GM21423 (cell line): Measurements from ENCODE around the gene CREB1.

ENCODE experiments used
- ATAC-seq: cut with Tn5 transposase; IDR thresholded peaks from one replicate; pipeline ENCODE4 v1.9.1; 2021; ENCODE audit warnings: mild to moderate bottlenecking, moderate library complexity; ENCODE audit not compliant: unreplicated experiment

CREB1 gene

DNA sequence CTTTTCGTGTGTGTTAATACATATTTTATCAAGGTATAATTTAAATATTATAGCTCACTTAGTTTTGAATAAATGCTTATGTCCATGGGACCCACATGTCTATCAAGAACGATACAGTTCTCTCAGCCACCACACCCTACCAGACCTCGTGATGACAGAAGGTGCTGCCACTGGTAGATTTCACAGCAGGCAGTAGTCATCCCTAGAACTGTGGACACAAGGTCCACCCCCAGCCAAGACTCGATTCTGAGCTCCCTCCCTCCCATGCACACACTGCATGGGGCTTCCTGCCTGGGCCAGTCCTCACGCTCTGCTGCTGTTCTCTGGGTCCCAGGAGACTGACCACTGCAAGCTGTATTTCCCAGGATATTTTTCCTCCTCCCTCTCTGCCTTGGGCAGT lies 26.5 kb upstream of the CREB1 start:
- peak; percentile 60 for ATAC-seq

DNA sequence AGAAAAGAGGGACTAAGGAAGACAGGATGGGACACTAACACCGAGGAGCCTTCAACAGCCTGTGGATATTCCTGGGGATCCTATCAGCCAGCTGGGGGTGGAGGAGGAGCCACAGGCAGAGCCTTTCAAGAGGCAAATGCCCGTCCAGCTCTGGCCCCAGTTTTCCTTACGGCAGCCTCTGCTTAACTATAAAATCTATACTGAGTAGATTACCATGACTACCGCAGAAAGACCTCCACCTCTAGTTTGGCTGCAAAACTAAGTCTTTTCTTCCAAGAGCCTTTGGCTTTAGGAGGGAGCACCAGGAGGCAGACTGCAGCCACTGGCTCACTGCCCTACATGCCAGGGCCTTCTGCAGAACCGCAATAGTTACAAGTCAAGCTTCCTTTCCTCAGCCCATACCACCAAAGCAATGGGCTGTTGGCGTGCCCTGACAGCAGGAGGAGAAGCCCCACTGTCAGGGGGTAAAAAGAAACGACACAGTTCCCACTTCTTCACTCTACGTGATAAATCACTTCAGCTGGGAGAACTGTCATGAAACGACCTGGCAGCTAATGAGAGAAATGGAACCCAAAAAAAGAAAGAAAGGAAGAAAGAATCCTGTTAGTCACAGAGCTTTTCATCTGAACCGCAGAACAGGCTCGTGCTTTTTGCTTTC lies 25.1 kb upstream of the CREB1 start:
- ATAC-seq: no peak

DNA sequence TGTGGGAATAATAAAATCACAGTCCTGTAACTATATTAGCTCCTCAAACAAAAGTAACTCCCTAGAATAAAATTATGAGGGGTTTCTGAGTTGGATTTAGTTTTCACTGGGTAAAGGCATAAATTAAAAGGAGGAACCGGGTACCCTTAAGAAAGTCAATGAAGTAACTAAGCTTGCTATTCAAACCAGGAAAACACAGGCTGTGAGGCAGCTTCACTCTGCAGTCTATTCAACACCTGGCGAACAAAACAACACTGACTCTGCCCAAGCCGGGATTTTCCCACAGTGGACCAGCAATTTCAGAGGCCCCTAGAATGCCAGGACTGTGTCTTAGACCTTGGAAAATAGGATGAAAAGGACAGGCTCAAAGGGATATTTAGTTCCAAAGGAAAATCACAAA lies 24.6 kb upstream of the CREB1 start:
- peak; percentile 31 for ATAC-seq

DNA sequence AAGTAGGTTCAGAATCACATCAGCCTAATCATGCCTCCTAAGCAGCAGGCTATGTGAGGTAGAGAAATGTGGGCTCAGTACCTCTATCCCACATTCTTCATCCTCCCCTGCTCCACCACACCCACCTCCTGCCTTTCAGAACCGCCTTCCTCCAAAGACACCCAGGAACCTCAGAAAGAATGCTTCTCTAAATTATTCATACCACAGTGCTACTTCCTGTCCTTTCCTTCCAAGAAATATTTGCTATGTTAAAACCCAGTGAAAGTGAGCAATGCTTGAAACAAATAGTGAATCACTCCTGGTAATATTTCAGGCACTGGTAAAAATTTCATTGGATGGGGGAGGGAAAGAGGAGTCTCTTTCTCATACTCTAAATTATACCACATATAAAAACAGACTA lies 24.0 kb upstream of the CREB1 start:
- no peak for ATAC-seq

DNA sequence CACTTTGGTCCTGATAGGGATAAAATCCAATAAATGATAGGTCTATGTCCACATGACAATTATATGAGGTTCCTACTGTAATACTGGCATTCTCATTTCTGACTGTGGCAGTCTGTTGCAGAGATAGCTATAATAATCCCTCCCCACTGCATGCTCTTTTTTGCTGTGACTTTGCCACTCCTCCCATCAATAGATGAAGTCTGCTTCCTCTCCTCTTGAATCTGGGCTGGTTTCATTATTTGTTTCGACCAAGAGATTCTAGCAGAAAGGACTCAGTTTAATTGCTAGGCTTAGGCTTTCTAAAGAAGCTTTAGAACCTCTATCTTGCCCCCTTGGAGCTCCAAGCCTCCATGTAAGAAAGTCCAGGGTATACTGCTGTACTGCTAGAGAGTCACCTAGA lies 23.3 kb upstream of the CREB1 start:
- ATAC-seq: no peak

DNA sequence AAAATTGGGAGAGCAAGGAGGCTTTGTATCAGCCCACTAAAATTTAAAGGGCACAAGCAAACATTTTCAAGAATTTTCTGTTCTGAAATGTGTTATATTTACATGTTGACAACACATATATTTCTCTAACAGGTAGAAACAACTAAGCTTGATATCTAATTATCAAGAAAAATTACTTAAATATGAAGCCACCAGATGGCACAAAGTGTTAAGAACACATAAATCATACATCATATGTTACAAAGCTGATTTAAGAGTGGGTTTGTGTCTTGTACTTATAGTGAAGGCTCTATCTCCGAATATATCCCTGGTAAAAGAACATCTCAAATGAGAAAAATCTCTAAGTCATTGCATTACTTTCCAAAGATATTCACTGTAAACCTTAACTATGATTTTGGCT lies 19.6 kb upstream of the CREB1 start:
- ATAC-seq: no peak

DNA sequence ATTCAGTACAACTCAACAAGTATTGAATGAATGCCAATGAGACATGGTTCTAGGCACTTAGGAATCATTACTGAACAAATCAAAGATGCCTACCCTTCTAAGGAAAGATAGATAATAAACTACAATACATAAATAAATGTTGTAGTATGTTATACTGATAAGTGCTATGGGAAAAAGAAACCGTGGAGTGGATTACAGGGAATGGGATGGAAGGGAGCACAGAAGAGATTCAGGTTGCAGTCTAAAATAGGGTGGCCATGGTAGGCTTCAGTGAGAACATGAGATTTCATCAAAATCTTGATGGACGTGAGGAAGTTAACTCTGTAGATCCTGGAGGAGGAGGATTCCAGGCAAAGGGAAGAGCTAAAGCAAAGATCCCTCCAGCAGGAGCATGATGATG lies 17.9 kb upstream of the CREB1 start:
- ATAC-seq: no peak

DNA sequence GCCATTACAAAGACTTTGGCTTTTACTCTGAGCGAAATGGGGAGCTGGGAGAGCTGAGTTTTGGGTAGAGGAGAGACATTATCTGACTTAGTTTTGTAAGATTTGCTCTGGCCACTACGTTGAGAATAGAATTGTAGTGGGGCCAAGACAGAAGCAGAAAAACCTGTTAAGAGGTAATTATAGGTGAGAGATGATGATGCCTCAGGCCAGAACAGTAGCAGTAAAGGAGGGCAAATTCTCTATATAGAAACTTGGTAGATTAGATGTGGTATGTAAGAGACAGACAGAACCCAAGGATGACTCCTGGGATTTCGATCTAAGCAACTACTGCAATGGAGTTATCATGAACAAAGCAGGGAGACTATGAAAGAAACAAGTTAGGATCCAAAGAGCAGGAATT lies 17.4 kb upstream of the CREB1 start:
- ATAC-seq: no peak

DNA sequence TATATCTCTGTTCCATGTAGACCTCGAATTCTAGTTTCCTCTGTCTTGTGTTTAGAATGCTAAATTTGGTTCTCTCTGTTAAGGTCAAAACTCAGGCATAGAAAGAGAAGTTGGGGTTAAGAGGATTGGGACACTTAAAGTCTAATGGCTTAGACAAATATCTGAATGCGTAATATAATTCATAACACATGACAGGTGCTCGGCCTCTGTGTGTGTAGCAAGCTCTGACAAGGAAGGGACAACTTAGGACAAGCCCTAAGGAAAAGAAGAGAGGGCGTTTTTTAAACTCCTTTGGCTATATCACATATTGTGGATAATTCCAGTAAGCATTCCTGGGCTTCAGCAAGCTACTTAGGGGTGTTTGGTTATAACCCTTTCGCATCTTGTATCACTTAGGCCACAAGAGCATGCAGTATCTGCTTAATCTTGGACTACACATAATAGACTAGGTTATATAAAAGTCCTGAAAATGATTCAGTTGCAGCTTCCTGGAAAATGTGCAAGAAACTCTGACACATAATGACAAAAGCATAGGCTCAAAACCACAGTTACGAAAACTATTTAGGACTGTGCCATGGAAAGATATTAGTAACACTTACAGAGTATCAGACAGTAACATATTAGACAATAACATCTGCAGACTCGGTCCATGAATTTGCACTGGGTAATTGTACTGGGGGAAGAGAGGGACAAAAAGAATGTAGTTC lies 16.1 kb upstream of the CREB1 start:
- no peak for ATAC-seq

DNA sequence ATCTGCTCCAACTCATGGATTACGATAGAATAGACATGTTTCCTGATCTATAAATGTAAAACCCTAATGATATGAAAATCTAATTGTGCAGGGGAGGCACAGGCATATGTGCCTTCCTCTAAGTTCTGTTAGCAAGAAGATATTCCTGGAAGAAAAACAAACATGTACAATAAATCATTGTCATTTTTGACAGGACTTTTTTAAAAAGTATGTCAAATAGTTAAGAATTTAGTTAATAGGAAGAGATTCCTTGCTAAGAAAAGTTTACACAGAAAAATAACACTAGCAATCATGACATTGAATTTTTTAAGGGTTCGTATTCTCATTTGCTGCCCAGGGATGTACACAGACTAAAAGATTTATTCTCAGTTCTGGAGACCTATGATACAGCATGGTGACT lies 15.3 kb upstream of the CREB1 start:
- no peak for ATAC-seq

DNA sequence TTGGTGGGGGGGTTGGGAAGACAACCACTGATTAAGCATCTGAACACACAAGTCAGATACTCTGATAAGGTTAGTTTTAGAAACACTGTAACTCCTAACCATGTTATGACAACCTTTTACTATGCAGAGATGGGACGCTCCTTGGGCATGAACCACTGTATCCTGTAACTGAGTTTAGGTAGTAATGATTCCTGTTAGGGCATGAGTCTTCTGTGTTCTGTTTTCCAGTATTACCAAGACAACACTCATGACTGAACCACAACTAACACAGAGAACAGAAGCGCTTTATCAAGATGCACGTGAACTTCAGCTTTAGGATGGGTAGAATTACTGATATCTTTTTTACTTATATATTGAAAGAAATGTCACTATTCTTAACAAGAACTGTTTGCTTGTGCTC lies 14.1 kb upstream of the CREB1 start:
- no peak for ATAC-seq

DNA sequence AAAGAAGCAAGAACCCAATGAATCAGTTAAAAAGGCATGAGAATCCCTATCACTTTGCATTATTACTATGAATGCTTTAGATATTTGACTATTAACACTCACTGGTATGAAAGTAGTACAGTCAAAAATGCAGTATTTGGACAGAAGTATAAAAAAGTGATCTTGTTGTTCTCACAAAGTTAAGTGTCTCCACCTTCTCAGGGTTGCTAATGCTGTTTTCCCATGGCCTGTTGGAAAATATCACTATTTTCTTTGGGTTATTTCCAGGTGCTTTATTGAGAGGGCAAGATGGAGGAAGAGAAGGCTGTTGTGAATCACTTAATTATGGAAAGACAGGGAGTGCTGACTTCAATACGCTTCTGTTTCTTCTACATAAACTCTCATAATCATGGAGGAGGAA lies 13.6 kb upstream of the CREB1 start:
- ATAC-seq: no peak

DNA sequence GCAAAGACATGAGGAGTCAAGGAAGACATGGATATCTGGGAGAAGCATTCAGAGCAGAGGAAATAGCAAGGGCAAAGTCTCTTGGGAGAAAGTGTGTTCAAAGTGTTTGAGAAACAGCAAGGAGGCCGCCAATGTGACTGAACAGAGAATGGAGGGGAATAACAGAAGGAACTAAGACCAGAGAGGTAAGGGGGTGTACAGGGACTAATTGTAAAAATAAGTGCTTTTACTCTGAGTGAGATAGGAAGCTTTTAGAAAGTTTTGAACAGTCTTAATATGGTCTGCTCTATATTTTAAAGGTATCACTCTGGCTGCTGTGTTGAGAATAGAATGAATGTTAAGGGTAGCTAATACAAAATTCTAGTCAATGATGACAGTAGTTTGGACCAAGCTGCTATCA lies 6.8 kb upstream of the CREB1 start:
- ATAC-seq: no peak

DNA sequence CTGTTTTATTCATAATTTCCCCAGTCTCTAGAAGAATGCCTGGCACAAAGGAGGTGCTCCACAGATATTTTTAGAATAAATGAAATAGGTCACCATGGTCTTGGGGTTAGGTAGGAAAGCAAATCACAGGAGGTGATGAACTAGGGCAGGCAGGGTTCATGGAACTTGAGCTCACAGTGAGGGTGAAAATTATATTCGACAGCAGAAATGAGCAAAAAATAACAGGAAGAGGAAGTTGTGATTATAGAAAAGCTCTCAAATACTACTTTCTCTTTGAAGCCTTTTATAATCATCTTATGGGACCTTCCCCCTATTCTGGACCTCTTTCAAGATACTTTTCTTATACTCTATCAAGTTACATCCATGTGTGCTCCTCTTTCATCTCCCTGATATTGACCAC lies 4.5 kb upstream of the CREB1 start:
- no peak for ATAC-seq

DNA sequence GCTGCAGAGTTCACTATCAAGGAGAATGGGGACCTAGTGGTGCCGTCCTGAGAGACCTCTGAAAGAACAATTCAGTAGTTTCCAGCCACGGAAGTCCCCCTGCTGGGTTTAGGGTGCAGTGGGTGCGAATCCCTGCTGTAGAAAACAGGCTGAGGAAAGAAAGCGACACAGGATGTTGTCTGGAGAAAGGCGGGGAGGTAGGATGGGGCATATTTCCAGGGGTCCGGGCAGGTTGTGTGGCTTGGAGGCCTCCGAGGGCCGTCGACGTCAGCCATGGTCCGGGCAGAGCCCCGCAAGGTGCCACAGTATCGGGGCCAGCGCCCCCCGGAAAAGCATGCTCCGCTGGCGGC lies 807 bp upstream of the CREB1 start:
- peak; percentile 15 for ATAC-seq

DNA sequence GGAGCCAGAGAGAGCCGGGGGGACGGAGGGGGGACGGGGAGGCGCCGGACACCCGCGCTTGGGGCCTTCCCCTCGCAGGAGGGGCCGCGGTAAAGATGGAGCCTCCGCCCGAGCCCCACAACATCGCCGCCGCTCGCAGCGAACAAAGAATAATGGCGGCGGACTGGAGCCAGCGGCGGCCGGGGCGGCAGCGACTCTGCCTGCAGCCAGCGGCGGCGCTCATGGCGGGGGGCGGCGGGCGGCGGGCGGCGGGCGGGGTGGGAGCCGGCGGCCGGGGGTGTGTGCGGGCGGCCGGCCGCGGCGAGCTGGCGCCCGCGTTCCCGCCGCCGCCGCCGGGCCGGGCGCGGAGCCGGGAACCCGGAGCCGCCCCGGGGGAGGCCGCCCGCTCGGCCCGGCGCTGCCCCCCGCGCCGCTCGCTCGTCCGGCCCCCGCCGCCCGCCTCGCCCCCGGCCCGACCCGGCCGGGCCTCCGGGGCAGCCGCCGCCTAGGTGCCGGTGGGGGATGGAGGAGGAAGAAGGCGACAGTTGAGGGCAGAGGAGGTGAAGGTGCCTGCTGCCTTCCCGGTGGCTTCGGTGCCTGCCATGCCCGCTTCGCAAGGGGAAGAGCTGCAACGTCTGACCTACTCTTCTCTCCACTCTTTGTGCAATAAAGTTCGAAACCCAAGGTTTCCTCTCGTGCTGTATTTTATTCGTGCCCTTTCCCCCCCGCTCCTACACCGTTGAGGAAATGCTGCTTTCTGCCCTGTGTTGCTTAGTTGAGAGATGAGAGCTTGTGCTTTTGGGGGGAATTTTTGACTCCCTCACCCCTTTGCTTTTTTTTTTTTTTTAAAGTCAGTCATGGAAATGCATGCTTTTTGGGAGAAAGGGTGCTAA lies 634 bp downstream of the CREB1 start:
- ATAC-seq: peak; percentile 8

DNA sequence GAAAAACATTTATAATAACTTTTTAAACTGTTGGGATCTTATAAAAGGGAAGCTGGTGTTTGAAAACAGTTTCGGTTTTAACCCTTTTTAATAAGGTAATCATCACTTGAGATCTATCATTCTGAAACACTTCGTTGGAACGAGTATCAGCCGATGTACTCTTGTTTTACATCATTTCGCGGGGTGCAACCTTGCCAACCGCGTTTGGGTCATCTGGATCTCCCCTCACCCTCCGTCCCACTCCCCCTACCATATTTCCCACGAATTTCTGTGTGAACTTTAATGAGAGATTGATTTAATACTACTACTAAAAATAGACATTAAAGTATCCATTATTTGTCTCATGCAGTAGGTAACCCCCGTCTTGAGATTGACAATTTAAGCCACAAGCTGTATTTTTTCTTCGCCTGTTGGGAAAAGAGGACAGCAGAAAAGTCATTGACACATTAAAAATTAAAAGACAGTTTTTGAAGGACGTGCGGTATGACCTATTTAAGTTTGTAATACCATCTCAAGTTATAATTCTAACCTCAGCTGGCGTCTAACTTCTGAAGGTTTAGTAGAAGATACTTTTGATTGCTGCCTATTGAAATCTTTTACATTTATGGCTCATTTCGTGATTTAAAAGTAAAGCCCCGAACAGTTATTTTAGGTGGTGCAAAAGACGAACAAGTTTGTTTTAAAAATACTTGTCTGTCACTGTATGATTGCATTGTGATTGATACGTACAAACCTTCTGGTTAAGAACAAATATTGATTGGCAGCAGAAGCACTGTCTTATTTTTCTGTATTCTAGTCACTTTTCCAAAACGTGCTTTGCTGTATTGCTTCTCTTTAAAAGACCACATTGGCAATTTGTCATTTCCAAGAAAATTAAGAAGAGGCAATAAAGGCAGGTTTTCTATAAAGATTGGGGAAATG lies 1.5 kb downstream of the CREB1 start:
- no peak for ATAC-seq

DNA sequence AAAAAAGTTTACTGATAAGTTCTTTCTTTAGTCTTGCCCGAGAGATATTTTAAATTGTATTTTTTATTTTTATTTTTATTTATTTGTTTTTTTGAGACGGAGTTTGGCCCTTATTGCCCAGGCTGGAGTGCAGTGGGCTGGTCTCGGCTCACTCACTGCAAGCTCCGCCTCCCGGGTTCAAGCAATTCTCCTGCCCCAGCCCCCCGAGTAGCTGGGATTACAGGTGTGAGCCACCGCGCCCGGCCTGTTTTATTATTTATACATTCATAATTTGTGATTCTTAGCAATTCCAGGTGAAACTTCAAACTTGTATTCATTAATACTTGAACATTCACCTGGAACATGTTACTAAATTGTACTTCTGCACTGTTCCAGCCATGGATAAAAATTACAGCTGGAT lies 2.9 kb downstream of the CREB1 start:
- no peak for ATAC-seq

DNA sequence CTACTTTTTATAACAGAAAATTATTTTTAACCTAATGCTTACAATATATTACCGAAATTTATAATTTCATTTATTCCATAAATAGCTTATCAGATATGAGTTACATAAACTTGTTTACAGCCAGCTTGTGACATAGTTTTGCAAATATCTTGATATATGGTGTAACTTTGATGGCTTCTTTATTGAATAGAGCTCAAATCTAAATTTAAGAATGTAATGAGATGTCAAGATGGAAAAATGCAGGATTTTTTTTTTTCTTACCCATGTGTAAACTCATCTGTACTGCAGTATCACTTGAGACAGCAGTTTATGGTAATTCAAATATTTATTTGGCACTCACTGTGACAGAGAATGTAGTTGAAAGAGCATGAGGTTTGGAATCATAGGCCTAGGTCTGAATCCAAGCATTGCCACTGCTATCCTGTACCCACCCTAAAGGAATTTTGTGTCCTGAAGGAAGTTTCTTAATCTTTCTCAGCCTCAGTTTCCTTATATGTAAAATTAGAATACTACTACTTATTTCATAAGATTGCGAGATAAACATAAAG lies 3.8 kb downstream of the CREB1 start:
- ATAC-seq: no peak

DNA sequence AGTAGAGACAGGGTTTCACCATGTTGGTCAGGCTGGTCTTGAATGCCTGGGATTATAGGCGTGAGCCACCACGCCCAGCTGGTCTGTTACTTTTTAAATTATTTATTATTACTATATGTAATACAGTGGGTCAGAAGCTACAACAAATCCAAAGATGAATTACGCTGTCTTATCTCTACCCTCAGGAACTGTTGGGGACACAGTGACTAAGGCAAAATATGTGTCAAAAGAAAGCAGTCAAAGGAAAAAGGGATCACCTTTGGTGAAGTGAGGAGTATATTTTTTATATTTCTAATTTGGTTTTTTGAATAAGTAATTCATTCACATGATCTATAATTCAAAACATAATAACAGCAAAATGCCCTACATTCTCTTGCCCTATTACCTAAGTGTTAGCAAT lies 4.7 kb downstream of the CREB1 start:
- no peak for ATAC-seq

DNA sequence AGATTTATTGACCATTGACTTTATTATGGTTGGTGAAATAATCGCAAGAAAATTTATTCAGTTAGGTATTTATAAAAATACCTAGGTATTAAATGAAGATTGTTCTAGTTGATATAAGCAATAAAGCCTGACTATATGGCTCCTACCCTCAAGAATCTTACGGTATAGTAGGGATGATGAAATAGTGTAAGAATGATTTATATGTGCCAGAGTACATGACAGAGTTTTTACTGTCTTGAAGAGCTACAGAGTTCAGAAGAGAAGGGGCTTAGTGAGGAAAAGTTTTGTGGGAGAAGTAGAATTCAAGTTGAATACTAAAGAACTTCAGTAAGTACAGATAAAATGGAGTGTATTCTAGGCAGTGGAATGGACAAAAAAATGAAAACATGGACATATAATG lies 9.7 kb downstream of the CREB1 start:
- no peak for ATAC-seq
